SK-N-SH treated with all-trans-retinoic acid at 6 μM for 48 hours (cell line): ENCODE results near the gene TTLL7.

Source experiments
- ATAC-seq: fragments of 200-7000 bp; cut with Tn5 transposase; 3 replicates; pipeline ENCODE4 v1.9.1; 2020; ENCODE audit warnings: mild to moderate bottlenecking, moderate library complexity
- ARNTL ChIP-seq: fragments of 450-650 bp; formaldehyde crosslinking; IDR thresholded peaks from 2 replicates; pipeline ENCODE4 v1.5.0; 2020; ENCODE audit warnings: low read depth, mild to moderate bottlenecking, moderate library complexity, borderline replicate concordance
- BACH2 ChIP-seq: fragments of 250-450 bp; sonication (Bioruptor Pico); IDR thresholded peaks from 2 replicates; pipeline ENCODE4 v1.9.0; 2021; ENCODE audit warnings: mild to moderate bottlenecking, borderline replicate concordance
- CREB5 ChIP-seq: fragments of 250-450 bp; sonication (Bioruptor Pico); IDR thresholded peaks from 2 replicates; pipeline ENCODE4 v1.5.1; 2020; ENCODE audit warnings: low read depth, mild to moderate bottlenecking, moderate library complexity
- CSDC2 ChIP-seq: fragments of 250-450 bp; sonication (Bioruptor Pico); IDR thresholded peaks from 2 replicates; pipeline ENCODE4 v1.5.0; 2020; ENCODE audit warnings: mild to moderate bottlenecking, moderate library complexity
- CSRNP3 ChIP-seq: fragments of 250-450 bp; sonication (Bioruptor Pico); IDR thresholded peaks from 2 replicates; pipeline ENCODE4 v1.5.1; 2021; ENCODE audit warnings: mild to moderate bottlenecking, moderate library complexity
- ESRRG ChIP-seq: fragments of 250-450 bp; sonication (Bioruptor Pico); IDR thresholded peaks from 2 replicates; pipeline ENCODE4 v1.6.1; 2021; ENCODE audit warnings: mild to moderate bottlenecking
- GLIS3 ChIP-seq: fragments of 250-450 bp; sonication (Bioruptor Pico); IDR thresholded peaks from 2 replicates; pipeline ENCODE4 v1.5.0; 2020; ENCODE audit warnings: mild to moderate bottlenecking, moderate library complexity
- ISL1 ChIP-seq: fragments of 250-450 bp; sonication (Bioruptor Pico); IDR thresholded peaks from 2 replicates; pipeline ENCODE4 v2.1.2; 2022; ENCODE audit warnings: mild to moderate bottlenecking, moderate library complexity
- OSR1 ChIP-seq: fragments of 250-450 bp; sonication (Bioruptor Pico); IDR thresholded peaks from 2 replicates; pipeline ENCODE4 v1.8.0; 2022; ENCODE audit warnings: moderate library complexity, mild to moderate bottlenecking, inconsistent platforms
- POU6F1 ChIP-seq: fragments of 250-450 bp; sonication (Bioruptor Pico); IDR thresholded peaks from 2 replicates; pipeline ENCODE4 v1.8.0; 2021; ENCODE audit warnings: low read depth, mild to moderate bottlenecking, moderate library complexity, borderline replicate concordance
- PPARA ChIP-seq: fragments of 250-450 bp; sonication (Bioruptor Pico); IDR thresholded peaks from 2 replicates; pipeline ENCODE4 v1.5.0; 2020; ENCODE audit warnings: mild to moderate bottlenecking, borderline replicate concordance
- RARB ChIP-seq: fragments of 250-450 bp; sonication (Bioruptor Pico); IDR thresholded peaks from 2 replicates; pipeline ENCODE4 v1.8.0; 2021; ENCODE audit warnings: mild to moderate bottlenecking, moderate library complexity
- SNAI2 ChIP-seq: fragments of 250-450 bp; sonication (Bioruptor Pico); IDR thresholded peaks from 2 replicates; pipeline ENCODE4 v1.5.0; 2020; ENCODE audit warnings: mild to moderate bottlenecking, moderate library complexity
- TCF4 ChIP-seq: fragments of 250-450 bp; sonication (Bioruptor Pico); IDR thresholded peaks from 2 replicates; pipeline ENCODE4 v1.8.0; 2021; ENCODE audit warnings: mild to moderate bottlenecking, moderate library complexity, borderline replicate concordance
- TOX ChIP-seq: fragments of 250-450 bp; sonication (Bioruptor Pico); IDR thresholded peaks from 2 replicates; pipeline ENCODE4 v1.8.0; 2021; ENCODE audit warnings: mild to moderate bottlenecking, moderate library complexity, borderline replicate concordance
- TSHZ2 ChIP-seq: fragments of 250-450 bp; sonication (Bioruptor Pico); IDR thresholded peaks from 2 replicates; pipeline ENCODE4 v1.5.0; 2020; ENCODE audit warnings: mild to moderate bottlenecking, moderate library complexity
- ZC3H10 ChIP-seq: fragments of 250-450 bp; sonication (Bioruptor Pico); IDR thresholded peaks from 2 replicates; pipeline ENCODE4 v1.5.1; 2021; ENCODE audit warnings: mild to moderate bottlenecking, moderate library complexity
- ZFP3 ChIP-seq: fragments of 250-450 bp; sonication (Bioruptor Pico); IDR thresholded peaks from 2 replicates; pipeline ENCODE4 v1.5.0; 2020; ENCODE audit warnings: mild to moderate bottlenecking, moderate library complexity
- ZFP30 ChIP-seq: fragments of 450-650 bp; formaldehyde crosslinking; IDR thresholded peaks from 2 replicates; pipeline ENCODE4 v1.5.0; 2022; ENCODE audit warnings: mild to moderate bottlenecking, moderate library complexity
- ZNF565 ChIP-seq: fragments of 450-650 bp; formaldehyde crosslinking; conservative IDR thresholded peaks from 2 replicates; pipeline ENCODE4 v1.5.0; 2020; ENCODE audit warnings: low read depth, mild to moderate bottlenecking, moderate library complexity
- ZNF70 ChIP-seq: fragments of 450-650 bp; formaldehyde crosslinking; IDR thresholded peaks from 2 replicates; pipeline ENCODE4 v1.5.0; 2020; ENCODE audit warnings: mild to moderate bottlenecking, moderate library complexity
- ZNF8 ChIP-seq: fragments of 450-650 bp; formaldehyde crosslinking; IDR thresholded peaks from 2 replicates; pipeline ENCODE4 v1.5.0; 2020; ENCODE audit warnings: mild to moderate bottlenecking, moderate library complexity

Gene TTLL7

GRCh38 chr1:83849191-83850061 is 149.5 kb downstream of the TTLL7 start:
- ATAC-seq, result peak; percentile 61

GRCh38 chr1:83846138-83846537 is 152.8 kb downstream of the TTLL7 start:
- TF ChIP-seq SNAI2 (no peak), TOX (no peak), RARB (CRISPR knock-in tag) (no peak), ZNF70 (no peak), ARNTL (no peak), ZNF8 (no peak), BACH2 (no peak), TCF4 (no peak), CSRNP3 (CRISPR knock-in tag) (no peak), GLIS3 (CRISPR knock-in tag) (no peak), ISL1 (no peak), PPARA (CRISPR knock-in tag) (no peak), CSDC2 (no peak), ZFP3 (CRISPR knock-in tag) (no peak), TSHZ2 (CRISPR knock-in tag) (no peak), ZC3H10 (no peak), POU6F1 (CRISPR knock-in tag) (no peak), ZFP30 (CRISPR knock-in tag) (no peak), ZNF565 (CRISPR knock-in tag) (no peak)
- no peak for ATAC-seq

More at GRCh38 chr1:83849191-83850061, 149.5 kb downstream of the TTLL7 start:
- TF ChIP-seq TCF4 (no peak), PPARA (CRISPR knock-in tag) (no peak), RARB (CRISPR knock-in tag) (no peak), BACH2 (no peak)

- no peak for ATAC-seq
- no peak for TF ChIP-seq TOX
- TF ChIP-seq ZFP30 (CRISPR knock-in tag), result no peak
- TF ChIP-seq BACH2, result no peak
- no peak for TF ChIP-seq ISL1
- TF ChIP-seq PPARA (CRISPR knock-in tag), result no peak
- TF ChIP-seq OSR1 (CRISPR knock-in tag), result no peak
- TF ChIP-seq ZNF70, result no peak
- no peak for TF ChIP-seq GLIS3 (CRISPR knock-in tag)
- TF ChIP-seq ESRRG (CRISPR knock-in tag), result no peak
Measured at GRCh38 chr1:83845437-83846071, 153.4 kb downstream of the TTLL7 start.

GRCh38 chr1:83844546-83844945 is 154.4 kb downstream of the TTLL7 start:
- ATAC-seq, result no peak
- TF ChIP-seq ZNF8 (no peak), RARB (CRISPR knock-in tag) (no peak), CREB5 (CRISPR knock-in tag) (no peak)
